SH-SY5Y (cell line): ENCODE measurements around the gene IGSF8.

Experiments used
- GATA2 ChIP-seq: IDR thresholded peaks from 2 replicates; pipeline ENCODE4 v1.6.1; 2011; ENCODE audit warnings: mild to moderate bottlenecking, low read depth, low read length
- GATA3 ChIP-seq: IDR thresholded peaks from 2 replicates; pipeline ENCODE4 v1.6.1; 2011; ENCODE audit warnings: low read depth, mild to moderate bottlenecking, low read length, moderate library complexity

DNA sequence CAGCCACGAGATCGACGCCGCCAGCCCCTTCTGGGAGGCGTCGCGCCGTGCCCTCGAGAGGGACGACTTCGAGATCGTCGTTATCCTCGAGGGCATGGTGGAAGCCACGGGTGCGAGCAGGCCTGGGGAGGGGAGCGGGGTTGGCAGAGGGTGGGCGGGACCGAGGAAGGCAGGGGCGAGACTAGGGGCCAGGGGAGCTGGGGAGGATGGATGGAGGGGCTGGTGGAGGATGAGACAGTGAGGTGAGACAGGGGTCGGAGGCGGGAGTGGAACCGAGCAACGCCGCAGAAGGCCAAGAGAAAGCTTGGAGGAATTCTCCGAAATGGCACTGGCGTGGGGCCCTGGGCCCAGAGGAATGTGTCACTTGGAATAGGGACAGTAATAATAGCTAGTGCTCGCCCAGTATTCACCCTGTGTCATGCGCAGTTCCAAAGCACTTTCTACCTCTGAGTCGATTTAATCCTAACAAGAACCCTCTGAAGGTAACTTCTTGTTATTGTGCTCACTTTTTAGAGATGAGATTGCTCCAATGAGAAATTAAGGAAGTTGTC, 13.6 kb downstream of the IGSF8 start:
- TF ChIP-seq GATA2, result no peak
- no peak for TF ChIP-seq GATA3
